HL-60 (cell line): ENCODE results near the gene ELMO1.

ENCODE experiments used
- CTCF ChIP-seq: IDR thresholded peaks from one replicate; pipeline ENCODE4 v1.5.1; 2011; ENCODE audit warnings: low read length, control low read depth, inconsistent platforms; ENCODE audit not compliant: insufficient read depth
- GABPA ChIP-seq: IDR thresholded peaks from 2 replicates; pipeline ENCODE4 v1.6.1; 2012; ENCODE audit warnings: low read depth
- POLR2AphosphoS5 ChIP-seq: IDR thresholded peaks from 2 replicates; pipeline ENCODE4 v1.6.1; 2012; ENCODE audit warnings: low read depth
- SPI1 ChIP-seq: IDR thresholded peaks from 2 replicates; pipeline ENCODE4 v1.6.1; 2012; ENCODE audit warnings: low read depth, mild to moderate bottlenecking, borderline replicate concordance

GRCh38 chr7:37224746-37225145 lies 223.9 kb downstream of the ELMO1 start:
- TF ChIP-seq CTCF (no peak), POLR2AphosphoS5 (no peak), GABPA (no peak), SPI1 (no peak)
